ENCODE measurements around the gene TBC1D2.

Gene TBC1D2

GRCh38 chr9:98236901-98237487, 18.5 kb downstream of the TBC1D2 start:
- H3K9me3 ChIP-seq = no peaks in the 10 kb centered on the region
- TF ChIP-seq CTCF (IDR thresholded peaks at IDR 0.05) = no peak
- peaks cover 65 to 71% of the 10 kb centered on the region in 2 experiments for H3K4me1 ChIP-seq (ENCODE audit: control insufficient read depth in 1 of 2, insufficient read depth in 1 of 2, low read depth in 1 of 2, low read length in 1 of 2)
- H3K36me3 ChIP-seq = peaks cover 11% of the 10 kb centered on the region
- peak overlapping the region in 1 of 2 experiments; percentile 2 for H3K4me3 ChIP-seq (ENCODE audit: low read depth in 1 of 2, low read length in 1 of 2)
- H3K27me3 ChIP-seq = no peaks in the 10 kb centered on the region
- H3K27ac ChIP-seq = peak overlapping the region; percentile 67

GRCh38 chr9:98235126-98235525, 20.3 kb downstream of the TBC1D2 start:
- Histone ChIP-seq H3K27me3 (no peaks in the 10 kb centered on the region), H3K4me1 (ENCODE audit: control insufficient read depth in 1 of 2, insufficient read depth in 1 of 2, low read depth in 1 of 2, low read length in 1 of 2) (peaks cover 65 to 71% of the 10 kb centered on the region in 2 experiments), H3K36me3 (peaks cover 15% of the 10 kb centered on the region), H3K27ac (no peak overlapping the region), H3K9me3 (no peaks in the 10 kb centered on the region), H3K4me3 (ENCODE audit: low read depth in 1 of 2, low read length in 1 of 2) (no peak overlapping the region)
- no peak for TF ChIP-seq CTCF (IDR thresholded peaks at IDR 0.05)

DNA sequence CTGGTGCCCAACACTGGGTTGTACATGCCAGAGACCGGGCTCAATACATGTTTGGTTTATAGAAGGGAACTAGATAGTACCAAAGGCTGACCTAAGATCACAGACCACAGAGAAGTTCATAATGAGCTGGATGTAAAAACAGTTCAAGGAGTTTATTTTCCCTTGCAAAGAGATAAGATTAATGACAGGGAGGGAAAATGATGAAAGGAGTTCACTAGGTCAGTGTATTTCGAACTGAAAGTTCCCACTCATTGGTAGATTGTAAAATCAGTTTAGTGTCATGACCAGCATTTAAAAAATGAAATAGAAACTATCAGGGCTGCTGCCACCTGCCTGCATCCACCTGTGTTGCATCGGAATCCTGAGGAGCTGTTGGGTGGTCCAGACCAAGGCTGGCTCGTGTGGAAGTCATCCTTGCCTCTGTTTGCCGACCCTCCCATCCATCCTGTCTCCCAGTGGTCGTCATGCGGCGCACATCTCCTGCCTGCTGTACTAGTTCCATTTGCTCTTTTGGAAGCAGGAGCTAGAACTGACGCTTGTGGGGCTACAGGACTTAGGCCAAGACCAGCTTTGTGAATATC, 21.1 kb downstream of the TBC1D2 start:
- Histone ChIP-seq H3K9me3 (no peaks in the 10 kb centered on the region), H3K4me1 (ENCODE audit: control insufficient read depth in 1 of 2, insufficient read depth in 1 of 2, low read depth in 1 of 2, low read length in 1 of 2) (peaks cover 64 to 74% of the 10 kb centered on the region in 2 experiments), H3K4me3 (ENCODE audit: low read depth in 1 of 2, low read length in 1 of 2) (no peak overlapping the region), H3K27me3 (no peaks in the 10 kb centered on the region), H3K27ac (peak overlapping the region; percentile 81), H3K36me3 (peaks cover 22% of the 10 kb centered on the region)
- no peak for TF ChIP-seq CTCF (IDR thresholded peaks at IDR 0.05)

- no peak for TF ChIP-seq CTCF (IDR thresholded peaks at IDR 0.05)
- Histone ChIP-seq H3K36me3 (peaks cover 27% of the 10 kb centered on the region), H3K27ac (peak overlapping the region; percentile 81), H3K4me3 (ENCODE audit: low read depth in 1 of 2, low read length in 1 of 2) (no peak overlapping the region), H3K9me3 (no peaks in the 10 kb centered on the region), H3K4me1 (ENCODE audit: control insufficient read depth in 1 of 2, insufficient read depth in 1 of 2, low read depth in 1 of 2, low read length in 1 of 2) (peaks cover 71 to 88% of the 10 kb centered on the region in 2 experiments), H3K27me3 (no peaks in the 10 kb centered on the region)
These were observed 22.5 kb downstream of the TBC1D2 start for GRCh38 chr9:98232926-98233325.

- Histone ChIP-seq H3K27me3 (no peaks in the 10 kb centered on the region), H3K4me3 (ENCODE audit: low read depth in 1 of 2, low read length in 1 of 2) (no peak overlapping the region), H3K27ac (peak overlapping the region; percentile 81), H3K4me1 (ENCODE audit: control insufficient read depth in 1 of 2, insufficient read depth in 1 of 2, low read depth in 1 of 2, low read length in 1 of 2) (peaks cover 61 to 78% of the 10 kb centered on the region in 2 experiments), H3K36me3 (peaks cover 35% of the 10 kb centered on the region), H3K9me3 (no peaks in the 10 kb centered on the region)
- TF ChIP-seq CTCF (IDR thresholded peaks at IDR 0.05) = no peak
These were observed 23.5 kb downstream of the TBC1D2 start for GRCh38 chr9:98231770-98232478.

Data from neutrophil (primary cell).